Stimulated activated naive CD4-positive, alpha-beta T cell treated with Interleukin-2 at 50 U/mL for 16 hours (primary cell): ENCODE data around the gene ZNF827.
"Not testable (repeated sequence)": the region's sequence is repeated elsewhere in the genome, so short reads cannot be mapped to it uniquely, and the experiment has no call there.

Experiments used
- DNase-seq: peaks from one replicate; lab custom pipeline; 2025; lab: John Stamatoyannopoulos, UW

Gene ZNF827

DNA sequence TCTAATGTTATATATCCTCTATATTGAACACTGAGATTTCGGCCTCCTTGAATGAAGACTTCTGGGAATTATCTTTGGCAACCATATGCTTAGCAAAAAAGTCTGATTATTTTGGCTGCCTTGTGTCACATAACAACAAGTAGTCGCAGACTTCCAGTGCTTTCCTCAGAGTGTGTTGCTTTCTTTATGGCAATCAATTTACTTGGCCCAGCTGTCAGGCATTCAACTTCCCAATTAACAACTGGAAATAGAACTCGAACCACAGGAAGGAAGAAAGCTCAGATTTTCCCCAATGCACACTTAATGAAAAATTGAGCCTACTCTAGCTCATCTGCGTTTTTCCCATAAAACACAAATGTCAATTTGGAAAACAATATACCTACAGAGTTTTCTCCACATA, 71.6 kb downstream of the ZNF827 start:
- no peak for DNase-seq

GRCh38 chr4:145865274-145865941, 73.2 kb downstream of the ZNF827 start:
- DNase-seq, result no peak

- no peak for DNase-seq
Measured at GRCh38 chr4:145863191-145863590, 75.4 kb downstream of the ZNF827 start.

DNA sequence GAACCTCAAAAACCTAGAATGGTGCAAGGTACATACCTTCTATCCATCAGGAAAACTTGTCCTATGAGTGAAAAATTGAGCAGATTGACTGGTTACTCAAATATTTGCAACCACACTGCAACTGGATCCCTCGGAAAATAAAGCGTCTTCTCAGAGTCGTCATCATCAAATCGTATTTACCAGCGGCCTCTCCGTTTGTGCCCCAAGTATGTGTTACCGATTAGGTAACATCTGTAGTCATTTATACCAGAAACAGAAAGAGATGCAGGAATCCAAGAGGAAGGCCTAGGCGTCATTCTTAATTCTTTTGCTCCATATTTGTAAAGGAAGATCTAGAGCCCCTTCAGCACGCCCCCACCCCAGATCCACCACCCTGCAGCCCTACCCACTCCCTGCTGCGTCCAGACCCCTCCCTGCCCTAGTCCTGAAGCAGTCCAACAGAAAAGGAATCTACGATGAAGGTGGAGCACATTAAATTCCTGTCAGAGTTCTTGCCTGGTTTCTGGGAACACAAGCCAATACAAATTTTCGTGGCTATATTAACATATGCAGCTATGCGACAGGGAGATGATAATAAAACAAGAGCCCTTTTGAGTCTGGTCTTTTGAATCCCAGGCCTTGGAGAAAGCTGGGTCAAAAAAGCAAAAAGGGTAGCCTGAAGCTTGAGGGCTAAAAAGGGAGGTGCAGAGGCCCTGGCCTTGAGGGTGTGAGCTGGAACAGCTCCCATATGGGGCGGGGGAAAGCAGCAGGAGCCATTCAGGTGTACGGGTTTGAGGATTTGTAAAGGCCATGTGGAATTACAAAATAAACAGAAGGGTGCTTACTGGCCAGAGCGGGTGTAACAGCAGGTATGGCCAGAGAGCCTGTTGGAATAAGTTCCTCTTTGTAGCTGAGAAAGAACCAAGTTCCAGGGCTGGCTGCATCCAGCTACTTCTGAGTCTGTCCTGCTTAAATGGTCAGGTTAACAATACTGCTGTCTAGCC, 77.0 kb downstream of the ZNF827 start:
- no peak for DNase-seq

GRCh38 chr4:145860897-145861296, 77.7 kb downstream of the ZNF827 start:
- no peak for DNase-seq

GRCh38 chr4:145860446-145860845, 78.2 kb downstream of the ZNF827 start:
- DNase-seq, result no peak

GRCh38 chr4:145859926-145860325, 78.7 kb downstream of the ZNF827 start:
- DNase-seq, result no peak

DNA sequence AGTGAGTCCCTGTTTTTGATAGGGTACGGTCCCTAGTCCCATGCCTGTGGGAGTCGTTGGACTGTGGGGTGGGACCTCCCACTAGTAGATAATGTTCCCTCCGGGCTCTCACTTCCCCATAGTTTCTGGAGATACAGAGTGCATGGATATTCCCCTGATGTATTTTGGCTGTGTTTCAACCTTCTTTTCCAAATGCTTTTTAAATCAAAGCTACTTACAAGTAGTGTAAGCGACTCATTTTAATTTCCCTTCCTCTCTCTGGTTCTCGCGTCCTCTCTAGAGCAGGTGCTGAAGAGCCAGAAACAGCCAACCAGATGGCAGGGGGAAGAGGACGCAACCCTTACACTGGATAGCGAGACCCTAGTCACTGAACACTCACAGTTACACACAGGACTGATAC, 79.2 kb downstream of the ZNF827 start:
- no peak for DNase-seq

GRCh38 chr4:145852256-145852839, 86.3 kb downstream of the ZNF827 start:
- no peak for DNase-seq

GRCh38 chr4:145851511-145852201, 87.0 kb downstream of the ZNF827 start:
- no peak for DNase-seq

GRCh38 chr4:145847764-145848163, 90.9 kb downstream of the ZNF827 start:
- no peak for DNase-seq

DNA sequence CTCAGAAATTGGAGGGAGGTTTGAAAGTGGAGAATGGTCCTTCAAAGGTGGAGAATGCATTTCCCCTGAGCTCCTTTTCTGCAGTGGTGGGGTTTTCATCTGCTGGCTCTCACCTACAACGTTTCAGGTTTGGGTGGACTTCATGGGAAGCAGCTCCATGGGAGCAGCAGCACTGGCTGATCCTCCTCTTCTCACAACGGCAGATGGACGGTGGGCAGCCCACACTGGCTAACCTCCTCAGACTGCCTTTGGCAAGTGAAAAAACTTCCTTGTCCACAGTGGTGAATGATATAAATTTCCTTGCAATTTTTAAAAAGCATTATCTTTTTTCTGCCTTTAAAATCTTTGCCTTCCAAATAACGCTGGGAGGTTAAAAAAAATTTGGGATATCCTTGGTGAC, 93.5 kb downstream of the ZNF827 start:
- no peak for DNase-seq

GRCh38 chr4:145843639-145844038, 95.0 kb downstream of the ZNF827 start:
- no peak for DNase-seq

DNA sequence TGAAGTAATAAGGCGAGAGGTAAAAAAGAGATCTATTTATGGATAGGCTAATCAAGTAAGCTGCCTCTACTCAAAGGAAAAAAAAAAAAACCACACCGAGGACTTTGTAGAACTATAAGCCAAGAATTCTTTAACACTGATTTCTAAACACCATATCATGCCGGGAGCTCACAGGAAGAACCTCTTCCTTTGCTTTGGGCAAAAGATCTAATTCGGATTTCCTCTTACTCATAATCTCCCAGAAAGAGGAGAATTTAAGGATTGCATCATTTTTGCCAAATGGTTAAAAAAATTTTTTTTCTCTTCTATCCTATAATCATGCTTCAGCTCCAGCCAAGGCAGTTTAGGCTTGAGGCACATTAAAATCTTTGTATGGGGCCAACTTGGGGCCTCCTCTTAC, 95.5 kb downstream of the ZNF827 start:
- DNase-seq, result no peak

DNA sequence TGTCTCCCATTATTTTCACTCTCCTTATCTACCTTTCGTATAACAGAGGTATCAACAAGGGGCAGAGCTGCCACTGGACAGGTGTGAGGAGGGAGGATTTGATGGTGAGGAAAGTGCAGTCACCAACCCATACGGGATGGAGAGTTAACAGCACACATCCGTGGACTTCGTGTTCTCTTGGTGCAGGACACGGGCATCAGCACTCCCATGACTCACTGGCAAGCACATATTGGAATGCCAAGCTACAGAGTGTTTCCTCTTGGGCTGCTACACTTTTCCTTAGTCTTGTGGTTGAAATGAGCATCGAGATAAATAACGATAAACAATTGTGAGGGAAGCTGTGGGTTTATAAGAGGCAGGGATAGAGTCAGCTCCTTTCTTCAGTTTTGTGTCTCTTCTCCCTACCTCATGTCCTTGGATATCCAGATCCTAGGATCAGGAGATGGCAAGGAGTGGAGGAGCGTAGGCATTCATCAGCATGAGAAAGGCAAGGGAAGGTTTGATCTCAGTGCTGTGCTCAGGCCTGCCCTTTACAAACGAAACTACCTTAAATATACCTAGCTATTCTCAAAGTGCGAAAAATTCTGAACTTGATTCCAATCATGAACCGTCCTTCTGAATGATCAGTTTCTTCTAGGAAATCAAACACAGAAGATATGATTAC, 96.3 kb downstream of the ZNF827 start:
- DNase-seq, result no peak

GRCh38 chr4:145840801-145841200, 97.8 kb downstream of the ZNF827 start:
- no peak for DNase-seq

DNA sequence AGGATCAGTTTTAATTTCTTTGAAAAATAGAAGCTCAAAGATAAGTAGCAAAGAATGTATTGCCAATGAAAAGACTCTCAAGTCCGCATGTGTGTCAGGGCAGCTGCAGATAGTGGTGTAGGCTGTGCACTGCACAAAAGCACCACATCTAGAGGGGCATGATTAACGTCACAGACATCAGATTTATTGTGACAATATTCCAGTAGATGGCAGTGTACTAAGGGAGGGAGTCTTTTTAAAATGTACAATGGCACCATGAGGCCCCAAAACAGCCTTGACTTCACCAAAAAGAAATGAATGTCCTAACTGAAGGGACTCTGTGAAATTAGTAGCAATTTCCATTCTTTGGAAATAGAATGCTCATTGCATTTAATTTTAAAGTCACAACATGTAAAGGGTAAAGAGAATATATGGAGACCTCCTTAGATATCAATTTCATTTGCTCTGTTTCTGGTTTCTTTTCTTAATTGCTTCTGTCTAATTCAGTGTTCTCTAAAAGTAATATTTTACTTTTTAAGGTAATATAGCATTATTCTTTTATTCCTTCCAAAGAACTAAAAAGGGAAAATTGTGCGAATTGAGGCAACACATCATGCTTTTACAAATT, 98.4 kb downstream of the ZNF827 start:
- no peak for DNase-seq

DNA sequence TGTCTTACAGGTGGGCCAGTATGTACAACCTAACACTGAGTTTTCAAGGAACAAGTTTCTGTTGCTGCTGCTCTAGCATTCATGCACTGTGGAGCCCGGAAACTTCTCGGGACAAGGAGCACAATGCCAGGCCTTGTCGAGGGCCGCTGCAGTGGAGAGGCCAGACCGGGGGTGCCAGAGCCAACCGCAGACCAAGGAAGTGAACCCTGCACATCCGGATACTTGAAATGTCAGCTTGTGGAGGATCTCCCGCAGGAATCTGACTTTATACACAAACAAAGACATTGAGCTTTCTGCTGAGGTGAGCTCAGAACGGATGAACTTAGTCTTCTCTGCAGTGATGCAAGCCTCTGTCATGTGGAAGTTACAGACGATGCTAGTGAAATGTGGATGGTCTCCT, 99.5 kb downstream of the ZNF827 start:
- no peak for DNase-seq

- not testable (repeated sequence) for DNase-seq
Measured at GRCh38 chr4:145832384-145832783, 106.2 kb downstream of the ZNF827 start.

GRCh38 chr4:145830699-145831098, 107.9 kb downstream of the ZNF827 start:
- no peak for DNase-seq
